ENCODE results near the gene MRPL50.
A peak's percentile ranks its signal among the peaks of the same experiment; 100 is the strongest.
"Not testable (repeated sequence)": the region's sequence is repeated elsewhere in the genome, so short reads cannot be mapped to it uniquely, and the experiment has no call there.

The MRPL50 gene

DNA sequence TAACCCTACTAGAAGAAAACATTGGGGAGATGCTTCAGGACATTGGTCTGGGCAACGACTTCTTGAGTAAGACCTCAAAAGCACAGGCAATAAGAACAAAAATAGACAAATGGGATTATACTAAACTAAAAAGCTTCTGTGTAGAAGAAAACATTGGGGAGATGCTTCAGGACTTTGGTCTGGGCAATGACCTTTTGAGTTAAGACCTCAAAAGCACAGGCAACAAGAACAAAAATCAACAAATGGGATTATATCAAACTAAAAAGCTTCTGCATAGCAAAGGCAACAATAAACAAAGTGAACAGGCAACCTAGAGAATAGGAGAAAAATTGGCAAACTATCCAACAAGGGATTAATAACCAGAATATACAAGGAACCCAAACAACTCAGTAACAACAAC lies 3.7 kb downstream of the MRPL50 start:
- no peaks in the 10 kb centered on the region for H3K27me3 ChIP-seq
- no peak for DNase-seq
- intact Hi-C loops (cut with DNase I; ENCODE audit: low total_unique reads): loop anchor here (5.0 kb wide), 1 partner anchor 138 kb away; the partner anchor contains the start of gene RNF20
- no peak for TF ChIP-seq CTCF (IDR thresholded peaks at IDR 0.05)
- H3K4me1 ChIP-seq: peaks cover 0 to 20% (median 9%) of the 10 kb centered on the region in 4 donors
- no peak overlapping the region for H3K27ac ChIP-seq
- peaks cover 10 to 16% (median 11%) of the 10 kb centered on the region in 3 donors for H3K36me3 ChIP-seq
- H3K4me3 ChIP-seq: no peak overlapping the region
- no peaks in the 10 kb centered on the region for H3K9me3 ChIP-seq

DNA sequence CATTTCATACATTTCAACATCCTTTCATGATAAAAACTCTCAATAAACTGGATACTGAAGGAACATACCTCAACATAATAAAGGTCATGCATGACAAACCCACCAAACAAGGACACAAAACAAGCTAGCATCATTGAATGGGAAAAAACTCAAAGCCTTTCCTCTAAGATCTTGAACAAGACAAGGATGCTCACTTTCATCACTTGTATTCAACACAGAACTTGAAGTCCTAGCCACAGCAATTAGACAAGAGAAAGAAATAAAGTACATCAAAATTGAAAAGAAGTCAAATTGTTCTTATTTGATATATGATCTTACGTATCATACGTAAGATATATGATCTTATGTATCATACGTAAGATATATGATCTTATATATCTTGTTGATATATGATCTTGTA lies 5.3 kb downstream of the MRPL50 start:
- intact Hi-C loops (cut with DNase I; ENCODE audit: low total_unique reads): no loop called here
- no peak for TF ChIP-seq CTCF (IDR thresholded peaks at IDR 0.05)

DNA sequence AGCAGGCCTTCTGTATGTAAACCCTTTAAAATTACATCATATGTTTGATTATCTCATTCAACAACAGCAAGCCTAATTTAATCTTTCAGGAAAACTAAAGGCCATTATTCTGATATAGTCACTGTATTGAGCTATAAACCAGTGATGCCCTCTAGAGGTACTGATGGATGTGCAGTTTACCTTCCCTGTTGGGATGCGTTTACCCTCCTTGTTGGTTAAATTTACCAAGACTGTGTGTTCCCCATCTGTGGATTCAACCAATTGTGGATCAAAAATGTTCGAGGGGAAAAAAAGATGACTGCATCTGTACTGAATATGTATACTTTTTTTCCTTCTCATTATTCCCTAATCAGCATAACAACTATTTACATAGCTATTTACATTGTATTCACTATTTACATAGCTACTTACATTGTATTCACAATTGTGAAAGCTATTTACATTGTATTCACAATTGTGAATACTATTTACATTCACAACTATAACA lies 9.9 kb downstream of the MRPL50 start:
- intact Hi-C loops (cut with DNase I; ENCODE audit: low total_unique reads): no loop called here
- TF ChIP-seq CTCF (IDR thresholded peaks at IDR 0.05): no peak
- peaks cover 0 to 7% (median 7%) of the 10 kb centered on the region in 3 donors for H3K9me3 ChIP-seq
- DNase-seq: no peak
- H3K4me3 ChIP-seq: no peak overlapping the region
- H3K36me3 ChIP-seq: peaks cover 17 to 32% (median 26%) of the 10 kb centered on the region in 3 donors
- H3K4me1 ChIP-seq: no peaks in the 10 kb centered on the region
- H3K27ac ChIP-seq: no peak overlapping the region
- H3K27me3 ChIP-seq: no peaks in the 10 kb centered on the region

More for the DNA sequence above, 5.3 kb downstream of the MRPL50 start:
- Histone ChIP-seq H3K4me3 (no peak overlapping the region), H3K36me3 (peaks cover 17 to 28% (median 25%) of the 10 kb centered on the region in 3 donors), H3K27me3 (no peaks in the 10 kb centered on the region), H3K27ac (no peak overlapping the region), H3K9me3 (no peaks in the 10 kb centered on the region), H3K4me1 (peaks cover 0 to 16% (median 5%) of the 10 kb centered on the region in 4 donors)
- no peak for DNase-seq

GRCh38 chr9:101387871-101388506 lies 10.4 kb downstream of the MRPL50 start:
- H3K27ac ChIP-seq: no peak overlapping the region
- peak in 1 of 2 experiments; percentile 24 for TF ChIP-seq CTCF (IDR thresholded peaks at IDR 0.05)
- H3K27me3 ChIP-seq: no peaks in the 10 kb centered on the region
- peaks cover 17 to 32% (median 26%) of the 10 kb centered on the region in 3 donors for H3K36me3 ChIP-seq
- intact Hi-C loops (cut with DNase I; ENCODE audit: low total_unique reads): no loop called here
- H3K4me1 ChIP-seq: no peaks in the 10 kb centered on the region
- DNase-seq: no peak
- H3K4me3 ChIP-seq: no peak overlapping the region
- peaks cover 0 to 7% (median 7%) of the 10 kb centered on the region in 3 donors for H3K9me3 ChIP-seq

DNA sequence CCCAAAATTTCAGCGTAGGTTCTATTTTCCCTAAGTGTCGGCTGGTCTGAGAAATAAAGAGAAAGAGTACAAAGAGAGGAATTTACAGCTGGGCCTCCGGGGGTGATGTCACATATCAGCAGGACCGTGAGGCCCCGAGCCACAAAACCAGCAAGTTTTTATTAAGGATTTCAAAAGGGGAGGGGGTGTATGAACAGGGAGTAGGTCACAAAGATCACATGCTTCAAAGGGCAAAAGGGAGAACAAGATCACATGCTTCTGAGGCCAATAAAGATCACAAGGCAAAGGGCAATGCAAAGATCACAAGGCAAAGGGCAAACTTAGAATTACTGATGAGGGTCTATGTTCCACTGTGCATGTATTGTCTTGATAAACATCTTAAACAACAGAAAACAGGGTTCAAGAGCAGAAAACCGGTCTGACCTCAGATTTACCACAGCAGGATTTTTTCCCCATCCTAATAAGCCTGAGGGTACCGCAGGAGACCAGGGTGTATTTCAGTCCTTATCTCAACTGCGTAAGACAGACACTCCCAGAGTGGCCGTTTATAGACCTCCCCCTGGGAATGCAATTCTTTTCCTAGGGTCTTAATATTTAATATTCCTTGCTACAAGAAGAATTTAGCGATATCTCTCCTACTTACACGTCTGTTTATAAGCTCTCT lies 13.4 kb downstream of the MRPL50 start, which contains the start of gene BAAT:
Gene BAAT (minus strand): TSS at position 134 of the 664 bp plus-strand sequence. CDS start 13,602 bp downstream, outside the sequence.
- peaks cover 10 to 19% (median 18%) of the 10 kb centered on the region in 3 donors for H3K36me3 ChIP-seq
- H3K27ac ChIP-seq; H3K4me3 ChIP-seq; H3K4me1 ChIP-seq; H3K9me3 ChIP-seq; H3K27me3 ChIP-seq; intact Hi-C loops (cut with DNase I; ENCODE audit: low total_unique reads); DNase-seq: not testable (repeated sequence)

DNA sequence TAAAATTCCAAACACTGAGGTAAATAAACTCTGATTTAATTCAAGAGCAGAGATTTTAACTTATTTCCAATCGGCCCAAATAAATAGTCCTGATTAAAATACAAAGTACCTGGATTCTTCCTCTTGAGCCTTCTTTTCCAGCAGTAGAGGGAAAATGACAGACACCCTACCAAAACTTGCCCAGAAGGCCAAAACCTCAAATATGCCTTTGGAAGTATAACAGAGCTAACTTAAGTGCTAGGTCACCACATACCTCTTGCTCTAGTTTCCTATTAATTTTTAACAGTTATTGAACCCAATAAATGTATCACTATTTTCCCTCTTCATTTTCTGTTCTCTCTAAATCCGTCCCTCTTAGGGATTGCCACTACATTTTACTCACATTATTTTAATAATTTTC lies 15.1 kb downstream of the MRPL50 start:
- Histone ChIP-seq H3K27me3 (no peaks in the 10 kb centered on the region), H3K4me3 (no peak overlapping the region), H3K4me1 (no peaks in the 10 kb centered on the region), H3K36me3 (peaks cover 0 to 6% (median 3%) of the 10 kb centered on the region in 3 donors), H3K27ac (no peak overlapping the region), H3K9me3 (peaks cover 0 to 7% (median 7%) of the 10 kb centered on the region in 3 donors)
- no peak for TF ChIP-seq CTCF (IDR thresholded peaks at IDR 0.05)
- intact Hi-C loops (cut with DNase I; ENCODE audit: low total_unique reads): no loop called here
- DNase-seq: no peak

Measured in tibial artery (tissue), 4 donors.